GM12865 (cell line): Measurements from ENCODE around the gene EDA.
A peak's percentile ranks its signal among the peaks of the same experiment; 100 is the strongest.

Experiments
- DNase-seq: peaks from one replicate; pipeline ENCODE4 v3.0.0; 2010; ENCODE audit warnings: low read depth
- H3K4me3 ChIP-seq: 2 replicates; pipeline ENCODE4 v1.5.1; 2011; ENCODE audit warnings: mild to moderate bottlenecking, low read depth, low read length, control low read depth
- CTCF ChIP-seq: IDR thresholded peaks from 2 replicates; pipeline ENCODE4 v1.5.1; 2011; ENCODE audit warnings: low read length, control low read depth, low read depth, inconsistent platforms; ENCODE audit not compliant: insufficient read depth; ENCODE audit errors: missing control alignments

The EDA gene

GRCh38 chrX:70026112-70026850 is 410.4 kb downstream of the EDA start:
- no peak overlapping the region for H3K4me3 ChIP-seq
- no peak for TF ChIP-seq CTCF
- no peak for DNase-seq

- TF ChIP-seq CTCF: no peak
Observed at GRCh38 chrX:70026851-70027200, 410.9 kb downstream of the EDA start.

GRCh38 chrX:70029863-70030262 is 413.9 kb downstream of the EDA start:
- no peak for DNase-seq
- TF ChIP-seq CTCF: no peak
- no peak overlapping the region for H3K4me3 ChIP-seq

More at GRCh38 chrX:70026851-70027200, 410.9 kb downstream of the EDA start:
- DNase-seq: no peak
- no peak overlapping the region for H3K4me3 ChIP-seq

GRCh38 chrX:70030301-70030767 is 414.4 kb downstream of the EDA start:
- H3K4me3 ChIP-seq: no peak overlapping the region
- DNase-seq: peak; percentile 49
- TF ChIP-seq CTCF: peak; percentile 73

GRCh38 chrX:70032792-70033191 is 416.9 kb downstream of the EDA start:
- no peak for DNase-seq
- no peak for TF ChIP-seq CTCF
- no peak overlapping the region for H3K4me3 ChIP-seq

GRCh38 chrX:70033348-70034051 is 417.6 kb downstream of the EDA start:
- peak; percentile 50 for TF ChIP-seq CTCF
- H3K4me3 ChIP-seq: no peak overlapping the region
- DNase-seq: peak; percentile 35

GRCh38 chrX:70034646-70035045 is 418.7 kb downstream of the EDA start:
- DNase-seq: no peak
- no peak overlapping the region for H3K4me3 ChIP-seq
- no peak for TF ChIP-seq CTCF
